ENCODE measurements around the gene PCDHGC4. TPM values are rescaled to one million over a fixed set of nuclear protein-coding genes. Genes with fewer than 3 reads are reported as not detected.

The PCDHGC4 gene
- total and polyA plus RNA-seq, 2 experiments from 2014 or later, result 0.35 to 1.5 TPM

DNA sequence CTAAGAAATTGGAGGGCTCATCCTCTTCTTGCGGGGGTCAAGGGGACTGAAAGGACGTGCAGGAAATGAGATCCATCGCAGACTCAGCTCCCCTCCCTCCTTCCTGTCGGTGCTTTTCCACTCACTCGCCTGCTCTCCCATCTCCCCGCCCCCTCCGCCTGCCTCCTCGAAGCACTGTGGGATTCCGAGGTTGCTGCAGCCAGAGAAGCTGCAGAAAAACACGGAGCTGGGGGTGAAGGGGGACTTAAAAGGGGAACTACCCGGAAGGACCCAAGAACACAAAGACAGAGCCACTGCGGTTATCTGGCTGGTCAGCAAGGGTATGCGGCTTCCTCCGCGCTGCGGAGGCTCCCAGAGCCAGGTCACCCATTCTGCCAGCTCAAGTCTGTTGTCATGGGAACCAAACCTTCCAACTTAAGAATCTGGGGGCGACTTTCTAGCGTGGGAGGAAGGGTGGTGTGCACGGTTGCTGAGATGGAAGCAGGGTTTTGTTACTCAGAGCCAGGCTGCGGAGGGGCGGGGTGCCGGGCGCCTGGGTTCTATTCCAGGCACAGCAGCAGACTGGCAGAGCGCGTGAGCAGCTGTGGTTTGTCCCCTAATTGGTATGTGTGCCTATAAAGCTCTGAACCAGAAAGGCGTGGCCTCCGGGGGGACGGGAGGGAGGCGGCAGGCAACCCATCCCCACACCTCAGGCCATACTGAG is 28.9 kb downstream of the PCDHGC4 start:
- Histone ChIP-seq H3K27me3 (no peaks in the 10 kb centered on the region), H3K36me3 (replicated peaks; ENCODE audit: insufficient read depth, low read depth) (no peaks in the 10 kb centered on the region), H3K4me2 (peak overlapping the region; percentile 94), H2AFZ (peak overlapping the region; percentile 54), H3K4me1 (ENCODE audit: insufficient read depth) (peaks cover 29% of the 10 kb centered on the region), H3K4me3 (peak overlapping the region; percentile 39), H4K20me1 (ENCODE audit: insufficient read depth, poor library complexity, severe bottlenecking) (no peaks in the 10 kb centered on the region), H3K79me2 (peaks cover 2% of the 10 kb centered on the region), H3K9me3 (ENCODE audit: low read depth) (no peaks in the 10 kb centered on the region), H3K27ac (peak overlapping the region; percentile 97), H3K9me2 (replicated peaks; ENCODE audit: insufficient read depth) (no peaks in the 10 kb centered on the region)
- peak; percentile 83 for DNase-seq (ENCODE audit: low spot score)
- TF ChIP-seq, protein P1, sequence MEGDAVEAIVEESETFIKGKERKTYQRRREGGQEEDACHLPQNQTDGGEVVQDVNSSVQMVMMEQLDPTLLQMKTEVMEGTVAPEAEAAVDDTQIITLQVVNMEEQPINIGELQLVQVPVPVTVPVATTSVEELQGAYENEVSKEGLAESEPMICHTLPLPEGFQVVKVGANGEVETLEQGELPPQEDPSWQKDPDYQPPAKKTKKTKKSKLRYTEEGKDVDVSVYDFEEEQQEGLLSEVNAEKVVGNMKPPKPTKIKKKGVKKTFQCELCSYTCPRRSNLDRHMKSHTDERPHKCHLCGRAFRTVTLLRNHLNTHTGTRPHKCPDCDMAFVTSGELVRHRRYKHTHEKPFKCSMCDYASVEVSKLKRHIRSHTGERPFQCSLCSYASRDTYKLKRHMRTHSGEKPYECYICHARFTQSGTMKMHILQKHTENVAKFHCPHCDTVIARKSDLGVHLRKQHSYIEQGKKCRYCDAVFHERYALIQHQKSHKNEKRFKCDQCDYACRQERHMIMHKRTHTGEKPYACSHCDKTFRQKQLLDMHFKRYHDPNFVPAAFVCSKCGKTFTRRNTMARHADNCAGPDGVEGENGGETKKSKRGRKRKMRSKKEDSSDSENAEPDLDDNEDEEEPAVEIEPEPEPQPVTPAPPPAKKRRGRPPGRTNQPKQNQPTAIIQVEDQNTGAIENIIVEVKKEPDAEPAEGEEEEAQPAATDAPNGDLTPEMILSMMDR (IDR thresholded peaks at IDR 0.05; ENCODE audit: poor library complexity), result no peak
- TF ChIP-seq EZH2 (IDR thresholded peaks at IDR 0.05; ENCODE audit: borderline replicate concordance) (no peak), EZH2phosphoT487 (IDR thresholded peaks at IDR 0.05; ENCODE audit: low read depth, severe bottlenecking, unreplicated experiment) (no peak)
- WGBS (ENCODE audit: low lambda C conversion rate, missing lambda C conversion rate), result 9% methylated on average over 29 of the region's 29 CpGs

DNA sequence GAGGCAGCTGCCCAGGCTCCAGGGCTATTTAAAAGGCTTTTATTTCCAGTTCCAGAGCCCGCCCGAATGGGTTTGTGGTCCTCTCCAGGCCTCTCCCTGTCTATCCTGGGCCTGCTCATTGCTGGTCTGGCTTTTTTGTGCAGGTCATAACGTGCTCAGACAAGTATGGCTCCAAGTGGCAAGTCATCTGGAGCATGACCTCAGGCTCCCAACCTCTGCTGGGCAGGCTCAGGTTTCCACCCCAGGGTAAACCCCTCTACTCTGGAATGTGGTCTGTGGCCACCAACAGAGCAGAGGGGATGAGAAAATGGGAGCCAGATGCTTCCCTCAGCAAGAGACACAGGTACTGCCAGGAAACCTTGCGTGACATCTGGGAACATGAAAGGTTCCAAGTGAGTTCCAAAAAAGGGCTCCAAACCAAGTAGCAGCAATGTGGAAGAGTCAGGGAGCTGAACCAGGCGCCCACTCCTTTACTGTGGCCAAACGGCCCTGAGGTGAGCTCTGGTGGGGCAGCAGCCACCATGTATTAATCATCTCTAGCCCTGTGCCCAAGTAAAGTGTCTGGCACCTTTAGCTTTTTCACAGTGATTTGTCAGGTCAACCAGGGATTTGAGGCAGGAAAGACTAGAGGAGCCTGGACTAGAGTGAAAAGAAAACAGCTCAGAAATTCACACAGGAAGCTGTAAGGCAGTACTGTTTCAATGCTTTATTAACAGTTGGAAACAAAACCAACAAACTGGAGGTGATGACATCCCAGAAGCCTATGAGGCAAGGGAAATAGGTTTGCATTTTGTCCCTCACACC is 29.7 kb downstream of the PCDHGC4 start:
- Histone ChIP-seq H3K9me3 (ENCODE audit: low read depth) (no peaks in the 10 kb centered on the region), H3K4me1 (ENCODE audit: insufficient read depth) (peaks cover 23% of the 10 kb centered on the region), H3K27ac (peak overlapping the region; percentile 97), H4K20me1 (ENCODE audit: insufficient read depth, poor library complexity, severe bottlenecking) (no peaks in the 10 kb centered on the region), H3K79me2 (peaks cover 2% of the 10 kb centered on the region), H2AFZ (no peak overlapping the region), H3K36me3 (replicated peaks; ENCODE audit: insufficient read depth, low read depth) (no peaks in the 10 kb centered on the region), H3K9me2 (replicated peaks; ENCODE audit: insufficient read depth) (no peaks in the 10 kb centered on the region), H3K4me3 (no peak overlapping the region), H3K4me2 (peak overlapping the region; percentile 94), H3K27me3 (no peaks in the 10 kb centered on the region)
- 42% methylated on average over 6 of the region's 6 CpGs for WGBS (ENCODE audit: low lambda C conversion rate, missing lambda C conversion rate)
- TF ChIP-seq EZH2phosphoT487 (IDR thresholded peaks at IDR 0.05; ENCODE audit: low read depth, severe bottlenecking, unreplicated experiment), result no peak
- TF ChIP-seq, protein P1 (IDR thresholded peaks at IDR 0.05; ENCODE audit: poor library complexity), result no peak
- no peak for TF ChIP-seq EZH2 (IDR thresholded peaks at IDR 0.05; ENCODE audit: borderline replicate concordance)
- DNase-seq (ENCODE audit: low spot score), result no peak

DNA sequence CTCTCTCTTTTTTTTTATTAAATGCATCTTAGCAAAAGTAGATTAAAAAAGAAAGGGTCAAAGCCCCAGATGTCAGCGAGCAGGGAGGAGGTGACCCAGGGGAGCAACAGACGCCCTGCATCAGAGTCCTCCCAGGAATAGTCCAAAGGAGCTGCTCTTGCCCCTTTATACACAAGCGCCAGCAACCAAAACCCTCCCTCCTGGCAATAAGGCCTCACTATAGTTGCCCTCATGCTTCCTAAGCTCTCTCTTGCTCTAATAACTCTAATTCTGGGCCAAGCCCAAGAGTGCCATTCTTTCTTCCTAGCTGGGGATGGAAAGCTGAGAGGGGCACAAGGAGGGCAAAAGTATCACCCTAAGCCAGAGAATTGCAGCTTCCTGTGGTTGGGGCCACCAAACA is 30.3 kb downstream of the PCDHGC4 start:
- H3K4me1 ChIP-seq (ENCODE audit: insufficient read depth), result peaks cover 22% of the 10 kb centered on the region
- no peak overlapping the region for H3K4me3 ChIP-seq
- H3K4me2 ChIP-seq, result no peak overlapping the region
- H3K27me3 ChIP-seq, result no peaks in the 10 kb centered on the region
- TF ChIP-seq, protein P1 (IDR thresholded peaks at IDR 0.05; ENCODE audit: poor library complexity), result no peak
- TF ChIP-seq EZH2phosphoT487 (IDR thresholded peaks at IDR 0.05; ENCODE audit: low read depth, severe bottlenecking, unreplicated experiment), result no peak
- TF ChIP-seq EZH2 (IDR thresholded peaks at IDR 0.05; ENCODE audit: borderline replicate concordance), result no peak
- peaks cover 2% of the 10 kb centered on the region for H3K79me2 ChIP-seq
- no peak overlapping the region for H2AFZ ChIP-seq
- no peaks in the 10 kb centered on the region for H3K9me3 ChIP-seq (ENCODE audit: low read depth)
- peak overlapping the region; percentile 97 for H3K27ac ChIP-seq
- WGBS (ENCODE audit: low lambda C conversion rate, missing lambda C conversion rate), result 82% methylated on average over 3 of the region's 3 CpGs
- no peaks in the 10 kb centered on the region for H4K20me1 ChIP-seq (ENCODE audit: insufficient read depth, poor library complexity, severe bottlenecking)
- no peaks in the 10 kb centered on the region for H3K9me2 ChIP-seq (replicated peaks; ENCODE audit: insufficient read depth)
- no peak for DNase-seq (ENCODE audit: low spot score)
- no peaks in the 10 kb centered on the region for H3K36me3 ChIP-seq (replicated peaks; ENCODE audit: insufficient read depth, low read depth)
